K562 (cell line): ENCODE results near the gene ZNF346. TPM values are rescaled to one million over a fixed set of nuclear protein-coding genes. Genes with fewer than 3 reads are reported as not detected.

ENCODE experiments used
- CXXC5 ChIP-seq: fragments of 250-450 bp; sonication (Bioruptor Pico); IDR thresholded peaks from 2 replicates; pipeline ENCODE4 v1.8.0; 2022; ENCODE audit warnings: inconsistent platforms, mild to moderate bottlenecking, moderate library complexity
- DMBX1 ChIP-seq: fragments of 250-450 bp; sonication (Bioruptor Pico); IDR thresholded peaks from 2 replicates; pipeline ENCODE4 v1.8.0; 2022; ENCODE audit warnings: inconsistent platforms, mild to moderate bottlenecking, moderate library complexity, borderline replicate concordance
- IRF2 ChIP-seq: sonication (generic); formaldehyde crosslinking; IDR thresholded peaks from 2 replicates; pipeline ENCODE4 v1.8.1; 2022; ENCODE audit warnings: mild to moderate bottlenecking, missing genetic modification reagents
- KLF6 ChIP-seq: fragments of 250-450 bp; sonication (Bioruptor Pico); IDR thresholded peaks from 2 replicates; pipeline ENCODE4 v1.4.0; 2020; ENCODE audit warnings: mild to moderate bottlenecking, moderate library complexity, borderline replicate concordance
- RERE ChIP-seq: sonication (generic); formaldehyde crosslinking; IDR thresholded peaks from 2 replicates; pipeline ENCODE4 v1.8.0; 2023; ENCODE audit warnings: missing genetic modification reagents, mild to moderate bottlenecking, borderline replicate concordance
- SRF ChIP-seq, 2 experiments: fragments of 250-450, 450-650 bp in 1 of 2; sonication (Bioruptor Pico) in 1 of 2; sonication (generic) in 1 of 2; formaldehyde crosslinking; IDR thresholded peaks; 2 replicates each; pipeline versions ENCODE4 v1.5.0 to v1.5.1; 2020 to 2022; ENCODE audit warnings: mild to moderate bottlenecking in 1 of 2, missing genetic modification reagents in 1 of 2
- ZBTB17 ChIP-seq: fragments of 450-650 bp; formaldehyde crosslinking; IDR thresholded peaks from 2 replicates; pipeline ENCODE4 v1.4.0; 2020; ENCODE audit warnings: mild to moderate bottlenecking
- ZFP30 ChIP-seq: fragments of 250-450 bp; sonication (Bioruptor Pico); IDR thresholded peaks from 2 replicates; pipeline ENCODE4 v1.8.0; 2022; ENCODE audit warnings: moderate library complexity, mild to moderate bottlenecking, inconsistent platforms, borderline replicate concordance
- ZNF282 ChIP-seq: sonication (generic); formaldehyde crosslinking; IDR thresholded peaks from 2 replicates; pipeline ENCODE4 v1.8.1; 2023; ENCODE audit warnings: missing genetic modification reagents
- ZNF395 ChIP-seq: fragments of 200-800 bp; sonication (Bioruptor generic); IDR thresholded peaks from 2 replicates; pipeline ENCODE4 v1.6.1; 2017; ENCODE audit warnings: missing genetic modification characterization, missing compliant biosample characterization
- ZNF583 ChIP-seq: fragments of 250-450 bp; sonication (Bioruptor Pico); IDR thresholded peaks from 2 replicates; pipeline ENCODE4 v1.4.0; 2020
- ZNF584 ChIP-seq: fragments of 200-800 bp; sonication (Bioruptor generic); IDR thresholded peaks from 2 replicates; pipeline ENCODE4 v1.6.1; 2016; ENCODE audit warnings: low read depth, mild to moderate bottlenecking, missing genetic modification characterization, missing compliant biosample characterization
- ZNF740 ChIP-seq, 3 experiments: fragments of 200-800 bp in 1 of 3; sonication (Bioruptor generic) in 1 of 3; sonication (generic) in 1 of 3; formaldehyde crosslinking in 1 of 3; IDR thresholded peaks; 2 replicates each; pipeline versions ENCODE4 v1.6.1 to v1.8.0; 2016 to 2022; ENCODE audit warnings: mild to moderate bottlenecking in 2 of 3, missing compliant biosample characterization in 2 of 3, missing genetic modification characterization in 2 of 3, missing genetic modification reagents in 1 of 3
- polyA plus RNA-seq, 8 experiments: library from polyadenylated mRNA; depleted of rRNA in 4 of 8; stranded (reverse) in 5 of 8; unstranded in 3 of 8; fragments of >200 nt; fragmentation: Nextera tagmentation in 2 of 8; fragmentation: Illumina TruSeq in 1 of 8; extraction: Ambion mirVana in 2 of 8; extraction: Trizol in 1 of 8; gene quantifications; 2 replicates each; pipeline versions ENCODE4 v1.2.1 to v1.2.3, GENCODE V29; 2011 to 2014; ENCODE audit warnings: inconsistent platforms in 1 of 8, missing spikeins in 1 of 8
- total RNA-seq, 7 experiments: library from RNA; depleted of rRNA in 6 of 7; stranded (reverse); fragments of >200 nt in 6 of 7; fragmentation: Illumina TruSeq in 2 of 7; extraction: Trizol in 2 of 7; gene quantifications; 2 replicates each; pipeline versions ENCODE4 v1.2.1 to v1.2.3, GENCODE V29; 2011 to 2021; ENCODE audit warnings: low replicate concordance in 1 of 7
- TF ChIP-seq, protein P1 (sequence below): fragments of 250-450 bp; sonication (Bioruptor Pico); IDR thresholded peaks from 2 replicates; pipeline ENCODE4 v1.5.0; 2021
- TF ChIP-seq, protein P2 (sequence below): fragments of 250-450 bp; sonication (Bioruptor Pico); IDR thresholded peaks from 2 replicates; pipeline ENCODE4 v1.4.0; 2020; ENCODE audit warnings: mild to moderate bottlenecking

ZNF346 gene
- total and polyA plus RNA-seq, 9 of the 15 experiments (the other 6 are each of a cell fraction or from before 2014, with no cell fraction given) = 5.0 to 25.1 (median 20.1) TPM

- TF ChIP-seq RERE = peak; percentile 99
- TF ChIP-seq CXXC5 (CRISPR knock-in tag) = peak; percentile 88
- TF ChIP-seq SRF (CRISPR knock-in tag; IDR thresholded peaks at IDR 0.05) = peak in 1 of 2 experiments; percentile 52; a peak in 1 of 4 replicates
- TF ChIP-seq ZNF584 (CRISPR knock-in tag) = peak; percentile 73; the same call in 1 of the 2 replicates
- peak; percentile 95 for TF ChIP-seq ZNF395
- no peak for TF ChIP-seq ZFP30
- peak; percentile 98; the same call in 1 of the 2 replicates for TF ChIP-seq ZNF282 (CRISPR knock-in tag)
- TF ChIP-seq ZNF583 (CRISPR knock-in tag) = peak; percentile 81
- 0 out of 2 replicates have a peak, but pooled peaks have one; percentile 25 for TF ChIP-seq ZBTB17 (CRISPR knock-in tag)
- TF ChIP-seq, protein P1, sequence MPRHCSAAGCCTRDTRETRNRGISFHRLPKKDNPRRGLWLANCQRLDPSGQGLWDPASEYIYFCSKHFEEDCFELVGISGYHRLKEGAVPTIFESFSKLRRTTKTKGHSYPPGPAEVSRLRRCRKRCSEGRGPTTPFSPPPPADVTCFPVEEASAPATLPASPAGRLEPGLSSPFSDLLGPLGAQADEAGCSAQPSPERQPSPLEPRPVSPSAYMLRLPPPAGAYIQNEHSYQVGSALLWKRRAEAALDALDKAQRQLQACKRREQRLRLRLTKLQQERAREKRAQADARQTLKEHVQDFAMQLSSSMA = no peak
- peak; percentile 89 for TF ChIP-seq ZNF740 (CRISPR knock-in tag; IDR thresholded peaks at IDR 0.05)
- TF ChIP-seq ZNF740 (tag; IDR thresholded peaks at IDR 0.05) = no peak
- peak; percentile 91 for TF ChIP-seq IRF2 (CRISPR knock-in tag)
- TF ChIP-seq, protein P2, sequence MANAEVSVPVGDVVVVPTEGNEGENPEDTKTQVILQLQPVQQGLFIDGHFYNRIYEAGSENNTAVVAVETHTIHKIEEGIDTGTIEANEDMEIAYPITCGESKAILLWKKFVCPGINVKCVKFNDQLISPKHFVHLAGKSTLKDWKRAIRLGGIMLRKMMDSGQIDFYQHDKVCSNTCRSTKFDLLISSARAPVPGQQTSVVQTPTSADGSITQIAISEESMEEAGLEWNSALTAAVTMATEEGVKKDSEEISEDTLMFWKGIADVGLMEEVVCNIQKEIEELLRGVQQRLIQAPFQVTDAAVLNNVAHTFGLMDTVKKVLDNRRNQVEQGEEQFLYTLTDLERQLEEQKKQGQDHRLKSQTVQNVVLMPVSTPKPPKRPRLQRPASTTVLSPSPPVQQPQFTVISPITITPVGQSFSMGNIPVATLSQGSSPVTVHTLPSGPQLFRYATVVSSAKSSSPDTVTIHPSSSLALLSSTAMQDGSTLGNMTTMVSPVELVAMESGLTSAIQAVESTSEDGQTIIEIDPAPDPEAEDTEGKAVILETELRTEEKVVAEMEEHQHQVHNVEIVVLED = peak; percentile 25; the same call in 1 of the 2 replicates
- peak; percentile 30; the same call in 1 of the 2 replicates for TF ChIP-seq KLF6 (CRISPR knock-in tag)
- TF ChIP-seq DMBX1 (CRISPR knock-in tag) = peak; percentile 83
Measured at GRCh38 chr5:177116631-177117373, 94.3 kb downstream of the ZNF346 start (continued).
